MG63 (cell line): ENCODE data around the gene HNF4A. TPM values are rescaled to one million over a fixed set of nuclear protein-coding genes. Genes with fewer than 3 reads are reported as not detected.
A peak's percentile ranks its signal among the peaks of the same experiment; 100 is the strongest.

Experiments
- DNase-seq: peaks from one replicate; pipeline ENCODE4 v3.0.0-alpha.2; 2020
- H3K27me3 ChIP-seq: fragments of 250-450 bp; sonication (Bioruptor Pico); 2 replicates; pipeline ENCODE4 v1.5.1; 2020; ENCODE audit warnings: mild to moderate bottlenecking, moderate library complexity
- H3K36me3 ChIP-seq: fragments of 250-450 bp; sonication (Bioruptor Pico); 2 replicates; pipeline ENCODE4 v1.5.1; 2020; ENCODE audit warnings: mild to moderate bottlenecking, moderate library complexity
- H3K4me3 ChIP-seq: fragments of 250-450 bp; sonication (Bioruptor Pico); 2 replicates; pipeline ENCODE4 v1.5.1; 2020; ENCODE audit warnings: mild to moderate bottlenecking, moderate library complexity
- H3K9me3 ChIP-seq: fragments of 250-450 bp; sonication (Bioruptor Pico); 2 replicates; pipeline ENCODE4 v1.5.1; 2020; ENCODE audit warnings: mild to moderate bottlenecking, moderate library complexity
- total RNA-seq: library from RNA; depleted of rRNA; stranded (reverse); fragments of >200 nt; shearing (Covaris generic); gene quantifications from 2 replicates; pipeline ENCODE4 v1.2.3, GENCODE V29; 2014; ENCODE audit warnings: low replicate concordance

Gene HNF4A
- total RNA-seq, 1 experiment from 2014 or later: not detected

GRCh38 chr20:44425923-44426322 is 70.4 kb downstream of the HNF4A start:
- no peaks in the 10 kb centered on the region for H3K36me3 ChIP-seq
- no peaks in the 10 kb centered on the region for H3K27me3 ChIP-seq
- H3K4me3 ChIP-seq: no peak overlapping the region
- H3K9me3 ChIP-seq: no peaks in the 10 kb centered on the region
- DNase-seq: no peak

GRCh38 chr20:44426879-44427790 is 71.6 kb downstream of the HNF4A start:
- no peak for DNase-seq

GRCh38 chr20:44427804-44428173 is 72.3 kb downstream of the HNF4A start:
- Histone ChIP-seq H3K4me3 (no peak overlapping the region), H3K27me3 (no peaks in the 10 kb centered on the region), H3K36me3 (no peaks in the 10 kb centered on the region), H3K9me3 (no peaks in the 10 kb centered on the region)
- no peak for DNase-seq

More at GRCh38 chr20:44426879-44427790, 71.6 kb downstream of the HNF4A start:
- no peaks in the 10 kb centered on the region for H3K36me3 ChIP-seq
- no peaks in the 10 kb centered on the region for H3K27me3 ChIP-seq
- H3K9me3 ChIP-seq: no peaks in the 10 kb centered on the region
- H3K4me3 ChIP-seq: no peak overlapping the region

- Histone ChIP-seq H3K27me3 (no peaks in the 10 kb centered on the region; the same call in 1 of the 2 replicates), H3K36me3 (no peaks in the 10 kb centered on the region), H3K4me3 (no peak overlapping the region), H3K9me3 (no peaks in the 10 kb centered on the region)
- no peak for DNase-seq
Observed at GRCh38 chr20:44428174-44429016, 72.9 kb downstream of the HNF4A start.

GRCh38 chr20:44429017-44429339 is 73.5 kb downstream of the HNF4A start:
- Histone ChIP-seq H3K27me3 (no peaks in the 10 kb centered on the region; the same call in 1 of the 2 replicates), H3K4me3 (no peak overlapping the region), H3K36me3 (no peaks in the 10 kb centered on the region), H3K9me3 (no peaks in the 10 kb centered on the region)
- DNase-seq: no peak

- H3K4me3 ChIP-seq: no peak overlapping the region
- H3K9me3 ChIP-seq: no peaks in the 10 kb centered on the region
- DNase-seq: no peak
Observed at GRCh38 chr20:44429419-44430269, 74.1 kb downstream of the HNF4A start.

GRCh38 chr20:44430270-44431065 is 75.0 kb downstream of the HNF4A start:
- no peaks in the 10 kb centered on the region; the same call in 1 of the 2 replicates for H3K27me3 ChIP-seq
- no peaks in the 10 kb centered on the region for H3K36me3 ChIP-seq
- no peaks in the 10 kb centered on the region for H3K9me3 ChIP-seq
- no peak for DNase-seq
- no peak overlapping the region for H3K4me3 ChIP-seq

More at GRCh38 chr20:44429419-44430269, 74.1 kb downstream of the HNF4A start:
- H3K36me3 ChIP-seq: no peaks in the 10 kb centered on the region
- no peaks in the 10 kb centered on the region; the same call in 1 of the 2 replicates for H3K27me3 ChIP-seq

GRCh38 chr20:44431118-44431501 is 75.6 kb downstream of the HNF4A start:
- DNase-seq: no peak
- no peaks in the 10 kb centered on the region for H3K36me3 ChIP-seq
- H3K4me3 ChIP-seq: no peak overlapping the region
- no peaks in the 10 kb centered on the region; the same call in 1 of the 2 replicates for H3K27me3 ChIP-seq
- H3K9me3 ChIP-seq: no peaks in the 10 kb centered on the region

GRCh38 chr20:44431502-44432234 is 76.2 kb downstream of the HNF4A start:
- H3K27me3 ChIP-seq: no peaks in the 10 kb centered on the region; the same call in 1 of the 2 replicates
- no peaks in the 10 kb centered on the region for H3K36me3 ChIP-seq
- no peak overlapping the region for H3K4me3 ChIP-seq
- H3K9me3 ChIP-seq: no peaks in the 10 kb centered on the region
- DNase-seq: peak; percentile 26

- no peaks in the 10 kb centered on the region; the same call in 1 of the 2 replicates for H3K27me3 ChIP-seq
- no peak for DNase-seq
- H3K4me3 ChIP-seq: no peak overlapping the region
- no peaks in the 10 kb centered on the region for H3K36me3 ChIP-seq
- H3K9me3 ChIP-seq: no peaks in the 10 kb centered on the region
Observed at GRCh38 chr20:44432618-44433577, 77.4 kb downstream of the HNF4A start.

GRCh38 chr20:44433751-44434538 is 78.4 kb downstream of the HNF4A start:
- Histone ChIP-seq H3K9me3 (no peaks in the 10 kb centered on the region), H3K27me3 (no peaks in the 10 kb centered on the region; the same call in 1 of the 2 replicates), H3K4me3 (no peak overlapping the region), H3K36me3 (no peaks in the 10 kb centered on the region)
- no peak for DNase-seq

GRCh38 chr20:44435630-44436335 is 80.3 kb downstream of the HNF4A start:
- no peak overlapping the region for H3K4me3 ChIP-seq
- no peaks in the 10 kb centered on the region; the same call in 1 of the 2 replicates for H3K27me3 ChIP-seq
- no peaks in the 10 kb centered on the region for H3K9me3 ChIP-seq
- no peaks in the 10 kb centered on the region for H3K36me3 ChIP-seq
- DNase-seq: no peak

GRCh38 chr20:44436393-44436792 is 80.9 kb downstream of the HNF4A start:
- Histone ChIP-seq H3K9me3 (no peaks in the 10 kb centered on the region), H3K27me3 (no peaks in the 10 kb centered on the region; the same call in 1 of the 2 replicates), H3K36me3 (no peaks in the 10 kb centered on the region), H3K4me3 (no peak overlapping the region)
- DNase-seq: no peak
